ENCODE data around the gene AKAP17A. TPM values are rescaled to one million over a fixed set of nuclear protein-coding genes. Genes with fewer than 3 reads are reported as not detected.
"Not testable (repeated sequence)": the region's sequence is repeated elsewhere in the genome, so short reads cannot be mapped to it uniquely, and the experiment has no call there.

The AKAP17A gene
- total RNA-seq, 1 donor from 2014 or later = 74.0 TPM

DNA sequence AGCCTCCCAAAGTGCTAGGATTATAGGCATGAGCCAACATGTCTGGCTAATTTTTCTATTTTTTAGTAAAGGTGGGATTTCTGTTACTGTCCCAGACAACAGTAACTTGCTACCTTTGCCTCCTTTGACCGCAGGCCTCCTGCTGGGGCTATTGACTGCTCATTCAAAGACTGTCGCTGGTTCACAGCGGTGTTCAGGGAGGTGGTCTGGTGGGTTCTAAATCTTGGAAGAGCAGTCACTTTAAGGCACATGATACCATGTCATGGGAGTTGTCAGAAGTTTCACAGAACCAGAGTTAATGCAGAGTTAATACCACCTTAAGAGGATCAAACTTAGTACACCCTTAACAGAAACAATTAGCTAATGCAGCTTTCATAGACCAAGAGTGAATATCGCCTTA lies 27.3 kb downstream of the AKAP17A start:
- Histone ChIP-seq H3K9me3 (no peaks in the 10 kb centered on the region), H3K4me3 (no peak overlapping the region), H3K4me1 (no peaks in the 10 kb centered on the region), H3K27ac (no peak overlapping the region), H3K36me3 (no peaks in the 10 kb centered on the region), H3K27me3 (no peaks in the 10 kb centered on the region)
- intact Hi-C loops (cut with DNase I) = no loop called here
- TF ChIP-seq, protein P1, sequence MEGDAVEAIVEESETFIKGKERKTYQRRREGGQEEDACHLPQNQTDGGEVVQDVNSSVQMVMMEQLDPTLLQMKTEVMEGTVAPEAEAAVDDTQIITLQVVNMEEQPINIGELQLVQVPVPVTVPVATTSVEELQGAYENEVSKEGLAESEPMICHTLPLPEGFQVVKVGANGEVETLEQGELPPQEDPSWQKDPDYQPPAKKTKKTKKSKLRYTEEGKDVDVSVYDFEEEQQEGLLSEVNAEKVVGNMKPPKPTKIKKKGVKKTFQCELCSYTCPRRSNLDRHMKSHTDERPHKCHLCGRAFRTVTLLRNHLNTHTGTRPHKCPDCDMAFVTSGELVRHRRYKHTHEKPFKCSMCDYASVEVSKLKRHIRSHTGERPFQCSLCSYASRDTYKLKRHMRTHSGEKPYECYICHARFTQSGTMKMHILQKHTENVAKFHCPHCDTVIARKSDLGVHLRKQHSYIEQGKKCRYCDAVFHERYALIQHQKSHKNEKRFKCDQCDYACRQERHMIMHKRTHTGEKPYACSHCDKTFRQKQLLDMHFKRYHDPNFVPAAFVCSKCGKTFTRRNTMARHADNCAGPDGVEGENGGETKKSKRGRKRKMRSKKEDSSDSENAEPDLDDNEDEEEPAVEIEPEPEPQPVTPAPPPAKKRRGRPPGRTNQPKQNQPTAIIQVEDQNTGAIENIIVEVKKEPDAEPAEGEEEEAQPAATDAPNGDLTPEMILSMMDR (IDR thresholded peaks at IDR 0.05) = no peak
- DNase-seq (ENCODE audit: low spot score in 2 of 2) = no peak

DNA sequence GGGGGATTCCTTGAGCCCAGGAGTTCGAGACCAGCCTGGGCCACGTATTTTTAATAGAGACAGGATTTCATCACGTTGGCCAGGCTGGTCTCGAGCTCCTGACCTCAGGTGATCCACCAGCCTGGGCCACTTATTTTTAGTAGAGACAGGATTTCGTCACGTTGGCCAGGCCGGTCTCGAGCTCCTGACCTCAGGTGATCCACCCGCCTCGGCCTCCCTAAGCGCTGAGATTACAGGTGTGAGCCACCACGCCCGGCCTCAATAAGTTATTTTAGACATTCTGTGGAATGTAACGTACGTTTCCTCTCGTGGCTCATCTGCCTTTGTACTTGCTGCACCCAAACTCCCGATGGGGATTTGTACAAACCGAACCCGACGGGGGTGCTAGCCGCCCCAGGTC lies 32.3 kb downstream of the AKAP17A start:
- H3K27me3 ChIP-seq = no peaks in the 10 kb centered on the region
- intact Hi-C loops (cut with DNase I) = no loop called here
- DNase-seq (ENCODE audit: low spot score in 2 of 2) = no peak
- no peaks in the 10 kb centered on the region for H3K36me3 ChIP-seq
- TF ChIP-seq, protein P1 (IDR thresholded peaks at IDR 0.05) = no peak
- H3K9me3 ChIP-seq = no peaks in the 10 kb centered on the region
- H3K4me3 ChIP-seq = no peak overlapping the region
- no peaks in the 10 kb centered on the region for H3K4me1 ChIP-seq
- H3K27ac ChIP-seq = no peak overlapping the region

DNA sequence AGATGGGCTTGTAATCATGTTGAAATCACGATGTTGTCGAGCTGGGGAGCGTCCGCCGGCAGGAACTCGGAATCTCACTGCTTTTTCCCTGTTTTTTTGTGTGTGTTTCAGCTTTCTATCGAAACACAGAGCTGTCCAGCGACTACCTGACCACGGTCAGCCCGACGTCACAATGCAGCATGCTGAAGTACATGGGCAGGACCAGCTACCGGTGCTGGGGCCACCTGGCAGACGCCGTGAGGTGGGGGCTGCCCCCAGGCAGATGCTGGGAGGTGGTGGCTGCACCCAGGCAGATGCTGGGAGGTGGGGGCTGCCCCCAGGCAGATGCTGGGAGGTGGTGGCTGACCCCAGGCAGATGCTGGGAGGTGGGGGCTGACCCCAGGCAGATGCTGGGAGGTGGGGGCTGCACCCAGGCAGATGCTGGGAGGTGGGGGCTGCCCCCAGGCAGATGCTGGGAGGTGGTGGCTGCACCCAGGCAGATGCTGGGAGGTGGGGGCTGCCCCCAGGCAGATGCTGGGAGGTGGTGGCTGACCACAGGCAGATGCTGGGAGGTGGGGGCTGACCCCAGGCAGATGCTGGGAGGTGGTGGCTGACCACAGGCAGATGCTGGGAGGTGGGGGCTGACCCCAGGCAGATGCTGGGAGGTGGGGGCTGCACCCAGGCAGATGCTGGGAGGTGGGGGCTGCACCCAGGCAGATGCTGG lies 32.9 kb downstream of the AKAP17A start:
- intact Hi-C loops (cut with DNase I); DNase-seq (ENCODE audit: low spot score in 2 of 2); H3K4me3 ChIP-seq; H3K27ac ChIP-seq; H3K4me1 ChIP-seq; H3K9me3 ChIP-seq; H3K36me3 ChIP-seq; H3K27me3 ChIP-seq: not testable (repeated sequence)

DNA sequence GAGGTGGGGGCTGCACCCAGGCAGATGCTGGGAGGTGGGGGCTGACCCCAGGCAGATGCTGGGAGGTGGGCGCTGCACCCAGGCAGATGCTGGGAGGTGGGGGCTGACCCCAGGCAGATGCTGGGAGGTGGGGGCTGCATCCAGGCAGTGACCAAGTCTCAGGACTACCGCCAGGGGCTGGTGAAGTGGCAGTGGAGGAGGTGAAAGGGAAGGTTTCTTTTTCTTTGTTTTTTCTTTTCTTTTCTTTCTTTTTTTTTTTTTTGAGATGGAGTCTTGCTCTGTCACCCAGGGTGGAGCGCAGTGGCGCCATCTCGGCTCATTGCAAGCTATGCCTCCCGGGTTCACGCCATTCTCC lies 33.4 kb downstream of the AKAP17A start:
- H3K36me3 ChIP-seq; H3K27ac ChIP-seq; intact Hi-C loops (cut with DNase I); H3K27me3 ChIP-seq; H3K4me1 ChIP-seq; H3K4me3 ChIP-seq; DNase-seq (ENCODE audit: low spot score in 2 of 2); H3K9me3 ChIP-seq: not testable (repeated sequence)

DNA sequence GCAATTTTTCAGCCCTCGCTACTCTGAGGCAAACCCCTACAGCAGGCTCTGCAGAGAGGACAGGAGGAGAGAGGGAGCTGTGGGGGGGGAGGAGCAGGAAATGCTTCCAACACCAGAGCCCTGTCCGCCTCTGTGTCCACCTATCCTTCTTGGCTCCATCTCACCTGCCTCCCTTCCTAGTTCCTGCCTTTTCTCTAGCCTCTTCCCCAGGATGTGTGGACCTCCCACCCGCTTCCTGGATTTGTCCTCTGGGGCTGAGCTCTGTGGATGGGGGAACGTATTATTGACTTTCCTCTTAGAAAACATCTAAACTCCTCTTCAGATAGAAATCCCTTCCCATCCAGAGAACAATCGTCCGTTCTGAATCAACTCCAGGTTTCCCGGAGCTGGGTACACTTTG lies 37.8 kb downstream of the AKAP17A start:
- DNase-seq (ENCODE audit: low spot score in 2 of 2) = no peak
- no peaks in the 10 kb centered on the region for H3K4me1 ChIP-seq
- TF ChIP-seq, protein P1 (IDR thresholded peaks at IDR 0.05) = no peak
- no peaks in the 10 kb centered on the region for H3K36me3 ChIP-seq
- H3K9me3 ChIP-seq = no peaks in the 10 kb centered on the region
- intact Hi-C loops (cut with DNase I) = no loop called here
- H3K27me3 ChIP-seq = no peaks in the 10 kb centered on the region
- no peak overlapping the region for H3K4me3 ChIP-seq
- no peak overlapping the region for H3K27ac ChIP-seq

DNA sequence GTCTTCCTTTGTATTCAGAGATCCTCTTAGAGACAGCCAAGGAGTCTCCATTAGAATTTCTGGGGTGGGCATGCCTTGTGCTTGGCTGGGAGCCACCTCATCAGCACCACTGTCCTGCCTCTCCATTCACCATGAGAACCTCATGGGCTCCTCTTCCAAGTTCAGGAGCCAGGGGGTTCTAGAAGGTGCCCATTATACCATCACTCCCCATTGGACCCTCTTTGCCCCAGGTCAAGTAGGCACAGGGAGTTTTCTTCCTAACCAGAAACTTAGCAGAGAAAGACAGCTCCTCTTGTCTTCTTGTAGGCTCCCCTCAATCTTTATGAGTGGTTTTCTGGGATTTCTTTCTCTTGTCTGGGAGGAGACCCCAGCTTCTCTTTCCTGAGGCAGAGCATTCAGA lies 54.6 kb downstream of the AKAP17A start:
- Histone ChIP-seq H3K4me3 (no peak overlapping the region), H3K27ac (no peak overlapping the region), H3K27me3 (no peaks in the 10 kb centered on the region), H3K36me3 (no peaks in the 10 kb centered on the region), H3K4me1 (no peaks in the 10 kb centered on the region), H3K9me3 (peaks cover 6 to 8% of the 10 kb centered on the region in 2 donors)
- DNase-seq (ENCODE audit: low spot score in 2 of 2) = no peak
- TF ChIP-seq, protein P1 (IDR thresholded peaks at IDR 0.05) = no peak
- intact Hi-C loops (cut with DNase I) = no loop called here

DNA sequence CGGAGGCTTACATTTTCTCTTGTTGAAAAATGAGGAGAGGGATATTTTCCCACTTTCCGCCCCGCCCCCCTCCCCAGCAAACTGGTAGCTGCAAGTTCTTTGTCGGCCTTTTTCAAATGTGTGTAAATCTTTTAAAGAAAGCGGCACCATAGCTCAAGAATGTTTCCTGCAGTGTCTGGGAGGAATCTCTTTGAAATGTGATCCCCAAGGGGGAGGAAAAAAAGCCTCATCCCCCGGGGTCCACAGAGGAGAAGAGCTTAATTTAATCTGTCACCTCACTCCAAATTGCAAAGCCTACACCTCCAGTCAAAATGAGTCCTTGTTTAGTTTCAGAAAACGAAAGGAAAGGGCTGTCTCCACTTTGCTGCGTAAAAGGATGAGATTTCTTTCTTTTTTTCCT lies 58.2 kb downstream of the AKAP17A start:
- no peak for DNase-seq (ENCODE audit: low spot score in 2 of 2)
- no peaks in the 10 kb centered on the region for H3K27me3 ChIP-seq
- TF ChIP-seq, protein P1 (IDR thresholded peaks at IDR 0.05) = no peak
- H3K4me1 ChIP-seq = no peaks in the 10 kb centered on the region
- H3K4me3 ChIP-seq = no peak overlapping the region
- intact Hi-C loops (cut with DNase I) = loop anchor here (5.0 kb wide), 1 partner anchor 943 kb away; no protein-coding TSS in a partner anchor
- no peak overlapping the region for H3K27ac ChIP-seq
- no peaks in the 10 kb centered on the region for H3K36me3 ChIP-seq
- H3K9me3 ChIP-seq = peaks cover 6 to 8% of the 10 kb centered on the region in 2 donors
